HuH-7.5 (cell line): ENCODE measurements around the gene EXOSC5.
"Not testable (repeated sequence)": the region's sequence is repeated elsewhere in the genome, so short reads cannot be mapped to it uniquely, and the experiment has no call there.

Experiments
- DNase-seq: peaks from one replicate; pipeline ENCODE4 v3.0.0; 2011; ENCODE audit warnings: low spot score

EXOSC5 gene

DNA sequence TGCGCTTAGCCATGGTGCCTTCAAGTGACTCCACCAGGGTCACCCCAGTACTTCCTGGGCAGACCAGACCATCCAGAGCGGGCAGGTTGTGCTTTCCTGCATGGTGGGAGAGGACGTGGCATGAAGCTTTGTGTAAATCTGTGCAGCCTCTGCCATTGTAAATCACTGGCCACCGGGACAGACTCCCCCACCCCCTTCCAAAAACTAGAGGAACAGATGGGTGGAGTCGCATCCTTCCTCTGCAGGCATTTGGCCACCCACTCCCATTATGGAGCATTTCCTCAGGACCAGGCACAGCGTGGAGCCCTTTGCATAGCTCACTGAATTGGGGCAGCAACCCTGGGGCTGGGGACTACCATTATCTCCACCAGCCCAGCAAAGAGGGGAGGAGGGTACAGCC is 8.6 kb upstream of the EXOSC5 start:
- no peak for DNase-seq

DNA sequence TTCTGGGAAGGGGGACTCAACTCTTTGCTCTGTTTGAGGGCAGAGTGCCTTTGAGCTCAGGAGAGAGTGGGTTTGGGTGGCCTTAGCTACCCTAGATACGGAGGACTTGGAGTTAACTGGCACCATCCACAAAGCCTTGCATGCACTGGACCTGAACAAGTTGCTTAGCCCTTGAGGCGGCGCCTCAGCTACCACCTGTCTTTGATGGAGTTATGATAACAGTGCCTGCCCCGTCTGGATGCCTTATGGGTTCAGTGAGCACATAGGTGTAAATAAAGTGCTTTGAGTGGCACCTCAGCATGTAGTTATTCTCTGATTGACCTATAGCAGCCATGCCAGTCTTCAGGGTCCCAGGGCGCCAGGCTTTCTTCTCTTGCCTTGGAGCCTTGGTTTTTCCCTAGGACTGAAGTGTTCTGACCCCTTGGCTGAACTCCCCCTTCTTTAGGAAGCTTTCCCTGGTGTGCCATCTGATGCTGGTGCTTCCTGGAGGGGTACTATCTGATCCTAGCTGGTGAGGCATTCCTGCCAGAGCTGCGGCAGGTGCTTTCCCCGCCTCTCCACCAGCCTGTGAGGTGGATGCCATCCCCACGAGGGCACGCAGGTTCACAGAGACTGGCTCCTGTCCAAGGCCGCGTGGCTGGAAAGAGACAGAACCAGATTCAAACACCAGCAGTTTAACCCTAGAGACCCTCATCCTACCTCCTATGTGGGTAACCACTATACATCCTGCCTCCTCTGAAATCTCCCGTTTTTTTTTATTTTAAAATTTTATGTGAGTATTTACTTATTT is 6.2 kb upstream of the EXOSC5 start:
- DNase-seq = no peak

DNA sequence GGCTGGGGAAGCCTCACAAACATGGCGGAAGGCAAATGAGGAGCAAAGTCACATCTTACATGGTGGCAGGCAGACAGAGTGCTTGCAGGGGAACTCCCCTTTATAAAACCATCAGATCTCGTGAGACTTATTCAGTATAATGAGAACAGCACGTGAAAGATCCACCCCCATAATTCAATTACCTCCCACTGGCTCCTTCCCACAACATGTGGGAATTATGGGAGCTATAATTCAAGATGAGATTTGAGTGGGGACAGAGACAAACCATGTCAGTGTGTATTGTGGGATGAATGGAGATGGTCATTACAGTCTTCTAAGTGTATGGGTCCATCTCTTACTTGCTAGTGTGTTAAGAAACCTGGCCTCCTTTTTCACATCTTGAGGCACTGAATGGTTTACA is 4.9 kb upstream of the EXOSC5 start:
- no peak for DNase-seq

DNA sequence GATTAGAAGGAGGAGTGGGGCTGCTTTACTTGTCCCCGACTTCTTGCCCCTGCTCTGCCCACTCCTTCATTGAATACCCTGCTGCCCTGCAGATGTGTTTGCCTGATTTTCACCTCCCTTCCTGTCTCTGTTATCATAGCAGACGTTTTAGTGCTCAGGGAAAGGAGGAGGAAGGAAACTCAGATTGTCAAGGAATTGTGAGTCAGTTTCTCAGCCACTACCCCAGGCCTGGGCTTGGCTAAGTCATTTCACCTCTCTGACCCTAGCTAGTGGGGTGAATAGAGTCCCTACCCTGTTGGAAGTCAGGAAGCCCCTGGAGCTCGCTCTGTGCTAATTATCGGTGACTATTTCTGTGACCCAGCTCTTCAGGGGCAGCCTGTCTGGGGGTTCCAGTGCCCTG is 4.3 kb upstream of the EXOSC5 start:
- no peak for DNase-seq

DNA sequence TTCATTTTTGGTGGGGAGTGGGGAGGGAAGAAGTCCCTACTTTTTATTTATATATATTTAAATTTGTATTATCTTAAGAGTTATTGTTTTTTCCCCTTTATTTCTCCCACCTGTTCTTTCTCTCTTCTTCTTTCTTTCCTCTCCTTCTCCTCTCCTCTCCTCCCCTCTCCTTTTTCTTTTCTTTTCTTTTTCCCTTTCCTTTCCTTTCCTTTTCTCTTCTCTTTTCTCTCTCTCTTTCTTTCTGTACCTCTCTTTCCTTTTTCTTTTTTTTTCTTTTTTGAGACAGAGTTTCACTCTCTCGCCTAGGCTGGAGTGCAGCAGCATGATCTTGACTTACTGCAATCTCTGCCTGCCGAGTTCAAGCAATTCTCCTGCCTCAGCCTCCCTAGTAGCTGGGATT is 2.4 kb upstream of the EXOSC5 start:
- DNase-seq = no peak

DNA sequence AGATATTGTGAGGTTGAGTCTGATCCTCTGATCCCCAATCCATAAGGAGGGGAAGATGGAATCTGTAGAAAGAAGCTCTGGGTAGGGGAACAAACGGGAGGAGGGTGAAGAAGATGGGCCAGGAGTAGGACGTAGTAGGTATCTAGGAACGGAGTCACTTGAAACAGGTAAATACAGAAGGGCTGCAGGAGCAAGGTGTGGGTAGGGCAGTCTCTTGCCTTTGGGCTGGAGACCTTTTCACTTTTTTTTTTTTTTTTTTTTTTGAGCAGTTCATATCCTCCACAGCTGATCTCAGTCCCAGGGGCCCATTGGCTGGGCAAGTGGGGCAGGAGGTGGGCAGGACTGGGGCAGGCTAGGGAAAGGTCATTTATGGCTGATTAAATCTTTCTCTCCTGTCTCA is 1.9 kb upstream of the EXOSC5 start:
- DNase-seq = no peak

DNA sequence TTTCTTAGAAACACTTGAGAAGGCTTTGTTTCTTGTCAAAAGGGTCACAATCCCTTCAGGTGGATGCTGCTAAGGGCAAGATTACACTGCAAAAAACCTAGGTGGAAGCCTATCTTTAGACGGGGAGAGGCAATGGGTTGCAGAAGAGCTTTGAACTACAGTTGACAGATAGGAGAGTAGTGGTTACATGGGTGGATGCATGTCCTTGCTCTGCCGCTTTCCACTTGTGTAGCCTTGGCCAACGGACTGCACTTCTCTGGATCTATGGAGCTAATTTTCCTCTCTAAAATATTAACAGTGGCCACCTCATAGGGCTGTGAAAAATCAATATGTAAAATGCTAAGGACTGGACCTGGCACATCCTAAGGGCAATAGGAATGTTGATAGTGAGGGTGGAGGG is 1.4 kb upstream of the EXOSC5 start:
- DNase-seq = no peak

DNA sequence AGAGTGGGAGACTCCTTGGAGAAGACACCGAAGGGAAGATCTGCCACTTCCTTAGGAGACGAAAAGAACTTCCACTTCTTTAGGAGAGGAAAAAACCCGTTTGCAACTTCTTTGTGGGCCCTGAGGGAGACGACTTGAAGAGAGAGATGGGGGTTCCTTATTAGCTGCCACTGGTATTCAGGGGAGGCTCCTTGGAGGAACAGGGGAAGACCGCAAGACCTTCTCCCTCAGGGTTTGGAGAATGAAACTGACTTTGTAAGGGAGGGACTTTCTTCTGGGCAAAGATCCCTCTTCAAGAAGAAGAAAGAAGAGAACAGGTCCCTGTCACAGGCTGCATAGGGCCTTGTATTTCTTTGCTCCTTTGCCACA is 875 bp upstream of the EXOSC5 start:
- DNase-seq = no peak

DNA sequence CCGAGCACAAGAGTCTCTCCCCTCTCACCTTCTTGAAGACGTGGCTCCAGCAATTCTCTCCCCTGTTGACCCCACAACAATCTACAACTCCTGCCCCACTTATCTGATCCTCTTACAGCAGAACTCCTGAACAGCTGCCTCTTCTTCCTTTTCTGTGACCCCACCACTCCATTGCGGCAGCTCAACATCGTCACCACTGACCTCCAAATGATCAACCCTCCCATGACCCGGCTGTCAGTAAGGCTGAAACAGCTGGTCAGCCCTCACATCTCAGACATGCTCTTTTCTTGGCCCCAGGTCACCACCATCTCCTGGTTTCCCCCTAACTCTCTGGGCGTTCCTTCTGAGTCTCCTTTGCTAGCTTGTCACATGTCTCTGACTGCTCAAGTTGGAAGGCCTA is 1.8 kb downstream of the EXOSC5 start:
- DNase-seq = no peak

DNA sequence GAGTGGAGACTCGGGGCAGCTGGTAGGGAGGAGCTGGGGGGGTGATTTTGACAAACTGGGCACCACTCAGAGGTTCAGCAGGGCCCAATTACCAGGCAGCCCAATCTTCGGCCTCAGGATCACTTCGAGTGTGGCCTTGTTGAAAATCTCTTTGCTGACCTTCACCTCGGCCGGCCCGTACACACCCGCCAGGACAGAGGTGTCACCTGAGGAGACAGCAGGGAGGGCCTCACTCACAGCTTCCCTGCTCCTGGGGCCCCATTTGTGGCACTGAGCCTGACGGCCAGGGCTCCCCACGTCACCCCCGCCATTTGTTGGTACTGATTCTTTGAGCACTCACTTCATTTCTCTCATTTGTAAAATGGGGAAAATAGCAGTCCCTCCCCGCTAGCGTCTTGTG is 4.4 kb downstream of the EXOSC5 start:
- DNase-seq = no peak

DNA sequence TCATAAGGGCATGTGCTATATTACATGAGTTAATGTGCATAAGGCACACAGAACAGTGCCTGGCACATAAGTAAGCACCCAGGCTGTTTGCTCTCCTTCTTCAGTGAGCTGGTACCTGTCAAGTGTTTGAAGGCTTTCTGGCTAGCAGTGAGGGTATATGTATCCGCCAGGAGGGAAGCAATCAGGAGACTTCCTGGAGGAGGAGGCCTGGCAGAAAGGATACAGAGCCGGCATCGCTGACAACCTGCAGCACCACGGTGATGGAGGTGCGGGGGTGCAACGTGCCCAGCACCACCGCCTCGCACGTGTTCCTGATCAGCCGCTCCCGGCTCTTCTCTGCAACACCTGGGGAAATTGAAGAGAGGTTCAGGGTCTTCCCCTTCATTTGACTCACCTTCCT is 5.5 kb downstream of the EXOSC5 start:
- no peak for DNase-seq

DNA sequence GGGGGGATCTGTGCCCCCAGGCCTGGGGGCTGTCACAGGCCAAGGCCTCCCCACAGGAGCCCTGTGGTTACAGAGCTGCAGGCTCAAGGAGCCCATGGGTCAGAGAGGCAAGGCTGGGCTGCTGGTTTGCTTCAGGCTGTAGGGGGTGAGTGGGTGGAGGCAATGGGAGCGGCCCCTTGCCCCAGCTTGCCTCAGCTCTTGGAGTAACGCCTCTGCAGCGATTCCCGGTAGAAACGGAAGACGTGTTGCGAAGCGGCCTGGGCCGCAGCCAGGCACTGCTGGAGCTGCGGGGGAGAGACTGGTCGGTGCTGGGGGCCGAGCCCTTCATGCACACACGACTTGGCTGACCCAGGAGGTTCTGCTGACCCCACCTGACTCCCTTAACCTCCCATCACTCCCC is 10.7 kb downstream of the EXOSC5 start:
- DNase-seq = no peak

DNA sequence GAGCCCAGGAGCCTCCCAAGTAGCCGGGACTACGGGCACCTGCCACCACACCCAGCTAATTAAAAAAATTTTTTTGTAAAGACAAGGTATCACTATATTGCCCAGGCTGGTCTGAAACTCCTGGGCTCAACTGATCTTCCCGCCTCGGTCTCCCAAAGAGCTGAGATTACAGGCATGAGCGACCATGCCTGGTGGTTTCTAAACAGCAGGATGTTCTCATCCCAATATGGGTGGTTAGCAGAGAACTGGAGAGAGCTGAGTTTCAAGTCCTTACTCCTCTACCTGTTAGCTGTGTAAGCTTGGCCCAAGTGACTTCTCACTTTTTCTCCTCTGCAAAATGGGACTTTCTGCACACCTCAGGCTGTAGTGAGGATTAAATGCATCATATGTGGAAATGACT is 12.8 kb downstream of the EXOSC5 start:
- DNase-seq = no peak

DNA sequence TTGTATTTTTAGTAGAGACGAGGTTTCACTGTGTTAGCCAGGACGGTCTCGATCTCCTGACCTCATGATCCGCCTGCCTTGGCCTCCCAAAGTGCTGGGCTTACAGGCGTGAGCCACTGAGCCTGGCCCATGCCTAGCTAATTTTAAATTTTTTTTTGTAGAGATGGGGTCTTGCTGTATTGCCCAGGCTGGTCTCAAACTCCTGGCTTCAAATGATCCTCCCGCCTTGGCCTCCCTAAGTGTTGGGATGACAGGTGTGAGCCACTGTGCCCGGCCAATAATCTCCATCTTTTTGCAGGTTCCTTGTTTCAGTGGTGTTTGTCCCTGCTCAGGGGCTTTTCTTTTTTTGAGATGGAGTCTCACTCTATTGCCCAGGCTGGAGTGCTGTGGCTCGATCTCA is 15.6 kb downstream of the EXOSC5 start:
- not testable (repeated sequence) for DNase-seq

DNA sequence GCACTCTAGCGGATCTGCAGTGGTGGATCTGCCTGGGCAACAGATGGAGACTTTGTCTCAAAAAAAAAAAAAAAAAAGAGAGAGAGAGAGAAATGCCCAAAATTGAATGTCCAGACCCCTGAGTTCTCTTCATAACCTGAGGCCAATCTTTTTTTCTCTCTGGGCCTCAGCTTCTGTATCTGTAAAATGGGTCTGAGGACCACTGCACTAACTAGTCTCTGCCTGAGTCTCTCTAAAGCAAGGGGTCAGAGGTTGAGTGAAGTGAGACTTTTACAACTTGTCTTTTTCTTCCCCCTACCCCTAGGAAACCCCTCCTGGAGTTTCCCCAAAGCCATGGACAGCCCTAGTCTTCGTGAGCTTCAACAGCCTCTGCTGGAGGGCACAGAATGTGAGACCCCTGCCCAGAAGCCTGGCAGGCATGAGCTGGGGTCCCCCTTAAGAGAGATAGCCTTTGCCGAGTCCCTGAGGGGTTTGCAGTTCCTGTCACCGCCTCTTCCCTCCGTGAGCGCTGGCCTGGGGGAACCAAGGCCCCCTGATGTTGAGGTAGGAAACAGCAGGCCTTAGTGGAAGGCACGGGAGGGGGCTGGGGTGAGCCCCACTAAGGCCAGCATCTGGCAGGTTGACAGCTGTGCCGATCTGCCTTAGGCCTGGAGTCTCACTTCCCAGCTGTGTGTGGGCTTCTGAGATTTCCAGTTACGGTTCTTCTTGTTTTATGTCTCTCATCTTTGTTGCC is 19.0 kb downstream of the EXOSC5 start:
- no peak for DNase-seq

DNA sequence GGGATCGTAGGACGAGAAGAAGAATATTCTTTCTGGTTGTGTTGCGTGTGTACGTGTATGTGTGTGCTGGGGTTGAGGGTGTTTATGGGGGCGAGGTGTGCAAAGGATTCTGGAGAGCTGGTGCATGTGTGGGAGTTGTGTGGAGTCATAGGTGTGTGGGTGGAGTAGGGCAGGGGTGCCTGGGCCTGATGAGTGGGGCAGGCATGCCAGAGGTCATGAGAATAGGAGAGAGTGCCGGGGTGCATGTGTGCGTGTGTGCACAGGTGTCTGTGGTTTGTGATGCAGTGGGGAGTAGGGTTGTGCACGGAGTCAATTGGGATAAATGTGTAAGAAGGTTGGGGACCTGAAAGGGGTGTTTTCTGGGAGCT is 20.2 kb downstream of the EXOSC5 start:
- no peak for DNase-seq

DNA sequence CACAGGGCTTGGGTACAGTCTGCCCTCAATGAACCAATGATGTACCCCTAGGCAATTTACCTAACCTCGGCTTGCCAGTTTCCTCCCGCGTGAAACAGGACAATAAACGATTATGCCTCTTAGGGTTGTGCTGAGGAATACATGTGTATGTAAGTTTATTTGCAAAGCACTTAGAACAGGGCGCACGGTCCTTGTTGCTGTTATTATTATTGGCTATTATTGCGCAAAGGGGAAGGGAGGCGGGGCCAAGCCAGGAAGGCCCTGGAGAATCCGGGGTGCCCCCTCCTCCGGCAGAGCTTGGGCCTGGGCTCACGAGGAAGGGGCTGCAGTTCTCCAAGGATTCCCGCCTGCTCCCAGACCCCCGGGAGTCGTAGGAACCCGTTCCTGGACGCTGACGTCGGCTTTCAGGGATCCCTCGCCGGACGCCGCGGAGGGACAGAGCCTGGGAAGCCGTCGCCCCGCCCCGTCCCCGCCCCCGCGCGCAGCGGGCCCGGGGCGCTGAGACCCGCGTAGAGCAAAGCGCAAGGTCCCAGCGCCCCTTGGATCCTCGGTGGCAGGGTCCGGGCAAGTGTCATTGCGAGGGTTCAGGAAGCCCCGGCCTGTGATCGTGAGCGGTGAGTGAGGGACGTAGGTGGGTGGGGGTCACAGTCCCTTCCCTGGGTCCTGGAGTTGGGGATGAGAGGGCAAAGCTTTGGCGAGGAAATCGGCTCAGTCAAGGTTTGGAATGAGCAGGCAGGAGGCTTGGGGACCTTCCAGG is 20.7 kb downstream of the EXOSC5 start, which contains the start of gene TMEM91:
TSS of gene TMEM91 (plus strand) at position 293 of the 757 bp plus-strand sequence. CDS start 1,777 bp downstream, outside the sequence.
- DNase-seq = peak; percentile 43

DNA sequence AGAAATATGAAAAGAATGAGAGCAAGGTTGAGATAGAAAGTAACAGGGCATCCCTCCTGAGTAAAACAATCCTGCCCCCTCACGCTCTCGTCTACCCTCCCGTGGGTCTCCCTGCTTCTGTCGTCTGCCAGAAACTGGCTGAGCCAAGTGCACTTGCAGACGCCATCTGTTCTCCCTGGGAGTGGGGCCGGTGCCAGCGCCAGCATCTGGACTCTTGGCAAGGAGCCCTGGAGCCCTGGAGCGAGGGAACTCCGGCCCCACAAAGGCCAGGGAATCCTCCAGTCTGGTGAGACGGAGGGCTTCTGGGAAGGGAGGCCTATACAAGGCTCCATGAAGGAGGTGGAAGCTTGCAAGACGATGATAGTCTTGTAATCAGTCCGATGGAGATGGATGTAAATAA is 23.2 kb downstream of the EXOSC5 start:
- DNase-seq = no peak

DNA sequence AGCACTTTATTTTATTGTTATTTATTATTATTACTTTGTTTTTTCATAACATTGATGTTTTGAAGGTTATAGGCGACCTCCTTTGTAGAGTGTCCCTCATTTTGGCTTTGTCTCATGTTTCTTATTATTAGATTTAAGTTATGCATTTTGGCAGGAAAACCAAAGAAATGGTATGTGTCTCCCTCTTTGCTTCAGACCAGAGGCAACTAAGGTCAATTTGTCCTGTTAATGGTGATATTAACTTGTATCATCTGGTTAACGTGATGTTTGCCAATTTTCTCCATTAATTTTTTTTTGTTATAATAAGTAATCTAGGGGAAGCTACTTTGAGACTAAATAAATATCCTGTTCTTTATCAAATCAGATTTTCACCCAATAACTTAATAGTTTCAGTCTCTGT is 24.7 kb downstream of the EXOSC5 start:
- DNase-seq = no peak

DNA sequence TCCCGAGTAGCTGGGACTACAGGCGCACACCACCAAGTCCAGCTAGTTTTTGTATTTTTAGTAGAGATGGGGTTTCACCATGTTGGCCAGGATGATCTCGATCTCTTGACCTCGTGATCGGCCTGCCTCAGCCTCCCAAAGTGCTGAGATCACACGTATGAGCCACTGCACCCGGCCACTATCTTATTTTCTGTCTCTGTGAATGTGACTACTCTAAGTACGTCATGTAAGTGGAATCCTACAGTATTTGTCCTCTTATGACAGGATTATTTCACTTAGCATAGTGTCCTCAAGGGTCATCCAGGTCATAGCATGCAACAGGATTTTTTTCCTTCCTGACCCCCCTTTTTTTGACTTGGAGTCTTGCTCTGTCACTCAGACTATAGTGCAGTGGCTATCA is 25.6 kb downstream of the EXOSC5 start:
- DNase-seq = no peak

DNA sequence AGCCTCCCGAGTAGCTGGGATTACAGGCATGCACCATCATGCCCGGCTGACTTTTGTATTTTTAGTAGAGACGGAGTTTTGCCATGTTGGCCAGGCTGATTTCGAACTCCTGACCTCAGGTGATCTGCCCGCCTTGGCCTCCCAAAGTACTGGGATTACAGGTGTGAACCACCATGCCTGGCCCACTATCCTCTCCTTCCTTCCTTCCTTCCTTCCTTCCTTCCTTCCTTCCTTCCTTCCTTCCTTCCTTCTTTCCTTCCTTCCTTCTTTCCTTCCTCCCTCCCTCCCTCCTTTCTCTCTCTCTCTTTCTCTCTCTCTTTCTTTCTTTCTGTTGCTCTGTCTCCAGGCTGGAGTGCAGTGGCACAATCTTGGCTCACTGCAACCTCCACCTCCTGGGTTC is 26.0 kb downstream of the EXOSC5 start:
- not testable (repeated sequence) for DNase-seq

DNA sequence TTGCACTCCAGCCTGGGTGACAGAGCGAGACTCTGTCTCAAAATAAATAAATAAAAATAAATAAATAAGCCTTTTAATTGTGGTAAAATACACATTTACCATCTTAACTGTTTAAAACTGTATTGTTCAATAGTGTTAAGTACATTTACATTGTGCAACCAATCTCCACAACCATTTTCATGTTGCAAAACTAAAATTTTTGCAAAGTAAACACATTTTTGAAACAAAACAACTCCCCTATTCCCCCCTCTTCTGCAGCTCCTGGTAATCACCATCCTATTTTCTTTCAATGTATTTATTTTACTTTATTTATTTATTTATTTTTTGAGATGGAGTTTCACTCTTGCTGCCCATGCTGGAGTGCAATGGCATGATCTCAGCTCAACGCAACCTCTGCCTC is 27.4 kb downstream of the EXOSC5 start:
- no peak for DNase-seq

DNA sequence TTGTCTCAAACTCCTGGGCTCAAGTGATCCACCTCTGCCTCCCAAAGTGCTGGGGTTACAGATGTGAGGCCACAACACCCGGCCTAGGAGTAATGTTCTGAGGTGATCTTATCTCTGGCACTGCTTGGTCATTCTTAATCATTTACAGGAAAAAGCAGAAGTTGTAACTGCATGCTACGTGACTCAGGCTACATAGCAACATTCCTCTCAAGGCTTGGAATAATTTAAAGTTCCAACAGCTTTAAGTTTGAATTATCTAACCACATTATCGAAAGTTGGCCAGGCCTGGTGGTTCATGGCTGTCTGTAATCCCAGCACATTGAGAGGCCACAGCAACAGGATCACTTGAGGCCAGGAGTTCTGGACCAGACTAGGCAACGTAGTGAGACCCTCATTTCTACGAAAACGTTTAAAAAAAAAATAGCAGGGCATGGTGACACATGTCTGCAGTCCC is 29.3 kb downstream of the EXOSC5 start:
- no peak for DNase-seq
